ENCODE results near the gene PHF20. TPM values are rescaled to one million over a fixed set of nuclear protein-coding genes. Genes with fewer than 3 reads are reported as not detected.
"Not testable (repeated sequence)": the region's sequence is repeated elsewhere in the genome, so short reads cannot be mapped to it uniquely, and the experiment has no call there.

Gene PHF20
- total RNA-seq, 1 donor from 2014 or later, result 37.2 TPM

GRCh38 chr20:35768731-35769664 is 2.8 kb upstream of the PHF20 start:
- DNase-seq (peak; percentile 98), ATAC-seq (ENCODE audit: poor library complexity) (peak; percentile 74)
- intact Hi-C loops (cut with DNase I), result no loop called here

GRCh38 chr20:35771367-35771688 is 487 bp upstream of the PHF20 start:
- intact Hi-C loops (cut with DNase I), result loop anchor here (2.0 kb wide), 1 partner anchor 29 kb away; the partner anchor contains the start of gene RBM39
- DNase-seq (no peak), ATAC-seq (ENCODE audit: poor library complexity) (no peak)

GRCh38 chr20:35772563-35773058 is 796 bp downstream of the PHF20 start:
- ATAC-seq (ENCODE audit: poor library complexity) (no peak), DNase-seq (no peak)
- intact Hi-C loops (cut with DNase I), result no loop called here

DNA sequence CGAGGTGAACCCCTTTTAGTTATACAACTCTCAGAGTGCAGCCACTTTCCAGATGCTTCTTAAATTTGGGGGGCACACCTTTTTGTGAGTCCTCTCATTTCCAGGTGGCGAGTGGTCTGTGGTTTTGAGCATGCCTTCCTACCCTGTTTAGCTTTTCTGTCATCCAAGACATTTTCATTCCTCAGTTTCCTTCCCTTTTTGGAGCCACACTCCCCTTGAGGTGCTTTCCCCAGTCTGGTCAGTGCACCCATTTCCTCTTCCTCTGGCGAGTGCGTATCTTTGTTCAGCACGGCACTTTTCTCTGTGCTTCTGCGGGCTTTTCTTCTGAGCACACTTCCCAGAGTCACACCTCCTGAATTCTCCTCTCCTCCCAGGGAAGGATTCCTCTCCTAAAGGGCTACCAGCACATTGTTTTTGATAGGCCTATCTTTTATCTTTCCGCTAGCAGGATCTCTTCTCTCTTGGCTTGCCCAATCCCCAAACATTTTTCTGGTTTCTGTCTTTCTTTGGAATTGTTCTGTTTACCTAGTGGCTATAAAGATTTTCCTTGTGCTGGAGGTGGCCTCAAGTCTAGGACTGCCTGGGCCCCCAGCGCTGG is 1.4 kb downstream of the PHF20 start:
- intact Hi-C loops (cut with DNase I), result no loop called here
- DNase-seq, result no peak
- no peak for ATAC-seq (ENCODE audit: poor library complexity)

GRCh38 chr20:35774391-35774790 is 2.6 kb downstream of the PHF20 start:
- no peak for ATAC-seq (ENCODE audit: poor library complexity)
- intact Hi-C loops (cut with DNase I), result no loop called here
- no peak for DNase-seq

- DNase-seq, result peak; percentile 54
- intact Hi-C loops (cut with DNase I), result no loop called here
- ATAC-seq (ENCODE audit: poor library complexity), result peak; percentile 5
Observed at GRCh38 chr20:35776513-35777101, 4.8 kb downstream of the PHF20 start.

- intact Hi-C loops (cut with DNase I); DNase-seq; ATAC-seq (ENCODE audit: poor library complexity): not testable (repeated sequence)
Observed at GRCh38 chr20:35783811-35784210, 12.0 kb downstream of the PHF20 start.

DNA sequence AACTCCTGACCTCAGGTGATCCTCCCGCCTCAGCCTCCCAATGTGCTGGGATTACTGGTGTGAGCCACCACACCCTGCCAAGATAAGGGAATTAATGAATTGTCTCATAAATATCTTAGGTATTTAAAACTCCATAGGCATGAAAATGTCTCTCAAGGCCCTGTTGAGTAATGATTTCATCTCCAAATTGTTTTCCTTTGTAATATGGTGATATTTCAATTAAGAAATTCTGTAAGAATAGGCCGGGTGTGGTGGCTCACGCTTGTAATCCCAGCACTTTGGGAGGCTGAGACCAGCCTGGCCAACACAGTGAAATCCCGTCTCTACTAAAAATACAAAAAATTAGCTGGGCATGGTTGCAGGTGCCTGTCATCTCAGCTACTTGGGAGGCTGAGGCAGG is 13.7 kb downstream of the PHF20 start:
- DNase-seq; intact Hi-C loops (cut with DNase I); ATAC-seq (ENCODE audit: poor library complexity): not testable (repeated sequence)

- intact Hi-C loops (cut with DNase I), result no loop called here
- ATAC-seq (ENCODE audit: poor library complexity), result no peak
- no peak for DNase-seq
Observed at GRCh38 chr20:35788796-35789195, 17.0 kb downstream of the PHF20 start.

GRCh38 chr20:35791097-35791496 is 19.3 kb downstream of the PHF20 start:
- no peak for DNase-seq
- ATAC-seq (ENCODE audit: poor library complexity), result no peak
- intact Hi-C loops (cut with DNase I), result no loop called here

GRCh38 chr20:35791821-35792220 is 20.0 kb downstream of the PHF20 start:
- intact Hi-C loops (cut with DNase I), result no loop called here
- DNase-seq (no peak), ATAC-seq (ENCODE audit: poor library complexity) (peak; percentile 36)

- intact Hi-C loops (cut with DNase I), result no loop called here
- DNase-seq (no peak), ATAC-seq (ENCODE audit: poor library complexity) (no peak)
Observed at GRCh38 chr20:35792740-35793139, 20.9 kb downstream of the PHF20 start.

GRCh38 chr20:35796571-35796970 is 24.8 kb downstream of the PHF20 start:
- ATAC-seq (ENCODE audit: poor library complexity) (peak; percentile 66), DNase-seq (no peak)
- intact Hi-C loops (cut with DNase I), result no loop called here

DNA sequence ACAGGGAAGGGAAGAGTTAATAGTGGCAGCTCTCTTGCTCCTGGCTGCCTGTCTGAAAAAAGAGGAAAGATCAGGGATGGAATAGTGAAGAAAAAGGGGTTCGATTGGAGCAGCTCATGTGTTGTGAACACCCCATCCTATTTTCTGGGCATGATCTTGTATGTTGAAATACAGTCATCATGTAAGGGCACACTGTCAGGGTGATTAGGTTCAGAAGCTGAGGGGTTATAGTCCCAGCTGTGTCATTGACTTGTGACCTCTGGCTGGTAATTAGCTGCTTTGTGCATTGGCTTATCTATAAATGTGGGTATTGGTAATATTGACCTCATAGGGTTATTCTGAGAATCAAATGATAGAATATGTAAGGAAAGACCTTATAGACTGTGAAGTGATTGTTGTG is 30.1 kb downstream of the PHF20 start:
- DNase-seq, result no peak
- intact Hi-C loops (cut with DNase I), result no loop called here
- ATAC-seq (ENCODE audit: poor library complexity), result no peak

GRCh38 chr20:35806075-35806474 is 34.3 kb downstream of the PHF20 start:
- intact Hi-C loops (cut with DNase I), result no loop called here
- no peak for DNase-seq
- ATAC-seq (ENCODE audit: poor library complexity), result no peak

DNA sequence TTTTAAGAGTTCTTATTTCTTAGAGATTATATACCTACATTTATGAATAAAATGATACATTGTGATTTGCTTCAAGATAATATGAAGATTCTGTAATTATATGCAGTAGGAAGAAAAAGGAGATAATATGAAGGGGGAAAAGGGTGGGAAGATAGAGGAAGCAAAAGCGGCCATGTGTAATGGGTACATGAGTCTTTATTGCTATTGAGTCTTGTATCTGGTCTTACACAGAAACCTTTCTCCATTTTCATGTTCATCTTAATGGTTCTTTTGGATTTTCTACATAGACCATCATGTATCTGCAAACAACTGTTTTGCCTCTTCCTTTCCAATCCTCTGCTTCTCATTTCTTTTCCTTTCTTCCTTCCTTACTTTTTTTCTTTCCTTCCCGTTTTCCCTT is 36.1 kb downstream of the PHF20 start:
- no peak for DNase-seq
- intact Hi-C loops (cut with DNase I), result no loop called here
- no peak for ATAC-seq (ENCODE audit: poor library complexity)

DNA sequence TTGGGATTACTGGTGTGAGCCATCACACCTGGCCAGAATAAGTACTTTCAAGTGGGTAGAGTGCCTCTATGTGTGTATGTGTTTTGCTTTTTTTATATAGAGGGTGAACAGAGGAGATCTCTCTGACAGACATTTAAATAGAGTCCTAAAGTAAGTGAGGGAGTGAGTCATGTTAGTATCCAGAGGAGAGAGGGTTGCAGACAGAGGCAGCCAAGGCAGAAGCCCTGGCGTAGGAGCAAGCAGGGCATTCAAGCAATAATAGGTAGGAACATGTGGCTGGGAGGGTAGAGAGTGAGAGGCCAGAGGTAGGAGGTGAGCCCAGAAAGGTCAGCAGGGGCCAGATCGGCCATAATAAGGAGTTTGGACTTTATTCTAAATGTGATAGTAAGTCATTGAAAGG is 48.9 kb downstream of the PHF20 start:
- DNase-seq, result no peak
- ATAC-seq (ENCODE audit: poor library complexity), result peak; percentile 70
- intact Hi-C loops (cut with DNase I), result no loop called here

GRCh38 chr20:35821807-35822242 is 50.0 kb downstream of the PHF20 start:
- ATAC-seq (ENCODE audit: poor library complexity) (no peak), DNase-seq (no peak)

GRCh38 chr20:35823147-35823546 is 51.3 kb downstream of the PHF20 start:
- ATAC-seq (ENCODE audit: poor library complexity), result no peak
- intact Hi-C loops (cut with DNase I), result no loop called here
- no peak for DNase-seq

More at GRCh38 chr20:35821807-35822242, 50.0 kb downstream of the PHF20 start:
- intact Hi-C loops (cut with DNase I), result no loop called here

- intact Hi-C loops (cut with DNase I), result no loop called here
- DNase-seq, result no peak
- ATAC-seq (ENCODE audit: poor library complexity), result no peak
Observed at GRCh38 chr20:35823937-35824336, 52.1 kb downstream of the PHF20 start.

Data from Right ventricle myocardium superior (tissue), 1 donor.